GM19023 (cell line): ENCODE results near the gene PHF19.

Source experiments
- ATAC-seq: cut with Tn5 transposase; IDR thresholded peaks from one replicate; pipeline ENCODE4 v1.9.1; 2021; ENCODE audit warnings: mild to moderate bottlenecking, moderate library complexity; ENCODE audit not compliant: unreplicated experiment

PHF19 gene

GRCh38 chr9:120856700-120857099, 20.3 kb downstream of the PHF19 start:
- ATAC-seq = no peak

GRCh38 chr9:120855827-120856670, 20.9 kb downstream of the PHF19 start:
- no peak for ATAC-seq

GRCh38 chr9:120854596-120855327, 22.2 kb downstream of the PHF19 start:
- ATAC-seq = no peak

GRCh38 chr9:120853198-120853597, 23.8 kb downstream of the PHF19 start:
- no peak for ATAC-seq

- ATAC-seq = no peak
These were observed 24.6 kb downstream of the PHF19 start for GRCh38 chr9:120852240-120853010.

- no peak for ATAC-seq
These were observed 25.5 kb downstream of the PHF19 start for GRCh38 chr9:120851449-120851848.

GRCh38 chr9:120850315-120850714, 26.7 kb downstream of the PHF19 start:
- no peak for ATAC-seq

- no peak for ATAC-seq
These were observed 30.1 kb downstream of the PHF19 start for GRCh38 chr9:120846906-120847305.

GRCh38 chr9:120846251-120846889, 30.6 kb downstream of the PHF19 start:
- no peak for ATAC-seq

- ATAC-seq = no peak
These were observed 31.7 kb downstream of the PHF19 start for GRCh38 chr9:120845255-120845654.

GRCh38 chr9:120842685-120843485, 34.1 kb downstream of the PHF19 start, which contains the start of gene PSMD5:
Gene PSMD5, minus strand, starts transcription at chr9:120842922. Its CDS starts 13 bp downstream, at chr9:120842909.
- ATAC-seq = peak; percentile 99

GRCh38 chr9:120841930-120842684, 34.9 kb downstream of the PHF19 start:
- ATAC-seq = peak; percentile 6

GRCh38 chr9:120839146-120839545, 37.8 kb downstream of the PHF19 start:
- ATAC-seq = no peak

GRCh38 chr9:120837921-120838320, 39.1 kb downstream of the PHF19 start:
- ATAC-seq = no peak

- no peak for ATAC-seq
These were observed 43.7 kb downstream of the PHF19 start for GRCh38 chr9:120833325-120833724.

- ATAC-seq = no peak
These were observed 44.2 kb downstream of the PHF19 start for GRCh38 chr9:120832807-120833206.

GRCh38 chr9:120830865-120831264, 46.1 kb downstream of the PHF19 start:
- no peak for ATAC-seq

GRCh38 chr9:120830151-120830550, 46.8 kb downstream of the PHF19 start:
- no peak for ATAC-seq

GRCh38 chr9:120829650-120830049, 47.3 kb downstream of the PHF19 start:
- no peak for ATAC-seq
